GM23338 (cell line): ENCODE data around the gene SLC25A20. TPM values are rescaled to one million over a fixed set of nuclear protein-coding genes. Genes with fewer than 3 reads are reported as not detected.

Source experiments
- ATAC-seq: fragments of 200-7000 bp; cut with Tn5 transposase; 3 replicates; pipeline ENCODE4 v1.9.1; 2020
- DNase-seq: peaks from one replicate; pipeline ENCODE4 v3.0.0-alpha.2; 2015; ENCODE audit warnings: low spot score
- H2AFZ ChIP-seq: fragments of 200-600 bp; sonication (generic); 2 replicates; pipeline ENCODE4 v1.8.0; 2016; ENCODE audit warnings: antibody characterized with exemption, mild to moderate bottlenecking, moderate library complexity
- H3F3A ChIP-seq: fragments of 200-600 bp; sonication (generic); replicated peaks from 2 replicates; pipeline ENCODE4 v1.8.0; 2017; ENCODE audit warnings: antibody characterized with exemption, mixed run types, low read depth
- H3K27ac ChIP-seq: fragments of 200-600 bp; sonication (generic); 2 replicates; pipeline ENCODE4 v1.6.1; 2016; ENCODE audit warnings: low read depth
- H3K27me3 ChIP-seq: fragments of 200-600 bp; sonication (generic); 2 replicates; pipeline ENCODE4 v1.8.0; 2016; ENCODE audit warnings: mild to moderate bottlenecking, mixed run types, moderate library complexity; ENCODE audit not compliant: insufficient read depth
- H3K36me3 ChIP-seq: fragments of 200-600 bp; sonication (generic); 2 replicates; pipeline ENCODE4 v1.8.0; 2016; ENCODE audit warnings: mild to moderate bottlenecking; ENCODE audit not compliant: insufficient read depth
- H3K4me1 ChIP-seq: fragments of 200-600 bp; sonication (generic); 2 replicates; pipeline ENCODE4 v1.8.0; 2016; ENCODE audit warnings: mild to moderate bottlenecking, moderate library complexity; ENCODE audit not compliant: insufficient read depth
- H3K4me2 ChIP-seq: fragments of 200-600 bp; sonication (generic); 2 replicates; pipeline ENCODE4 v1.7.1; 2017; ENCODE audit warnings: mixed run types
- H3K4me3 ChIP-seq: fragments of 200-600 bp; sonication (generic); 2 replicates; pipeline ENCODE4 v1.6.1; 2016; ENCODE audit warnings: mixed run types
- H3K79me2 ChIP-seq: fragments of 200-600 bp; sonication (generic); replicated peaks from 2 replicates; pipeline ENCODE4 v1.8.0; 2017; ENCODE audit warnings: mild to moderate bottlenecking; ENCODE audit not compliant: insufficient read depth
- H3K9me2 ChIP-seq: fragments of 200-600 bp; sonication (generic); 2 replicates; pipeline ENCODE4 v1.8.0; 2017; ENCODE audit not compliant: insufficient read depth
- H4K20me1 ChIP-seq: fragments of 200-600 bp; sonication (generic); replicated peaks from 2 replicates; pipeline ENCODE4 v1.8.0; 2017; ENCODE audit warnings: mild to moderate bottlenecking; ENCODE audit not compliant: insufficient read depth
- H3K27ac Mint-ChIP-seq: 2 replicates; pipeline ENCODE4 v1.8.0; 2020; ENCODE audit warnings: inconsistent platforms, mild to moderate bottlenecking, moderate library complexity, mixed read lengths
- H3K27me3 Mint-ChIP-seq: 3 replicates; pipeline ENCODE4 v1.8.0; 2022; ENCODE audit warnings: low read depth, mild to moderate bottlenecking, moderate library complexity, mixed read lengths, inconsistent platforms; ENCODE audit not compliant: insufficient read depth, poor library complexity
- H3K36me3 Mint-ChIP-seq: 3 replicates; pipeline ENCODE4 v1.8.0; 2021; ENCODE audit warnings: low read depth, mild to moderate bottlenecking, inconsistent platforms, moderate library complexity, mixed read lengths
- H3K4me1 Mint-ChIP-seq: 3 replicates; pipeline ENCODE4 v1.8.0; 2020; ENCODE audit warnings: mild to moderate bottlenecking, inconsistent platforms, mixed read lengths
- H3K4me3 Mint-ChIP-seq: 3 replicates; pipeline ENCODE4 v1.8.0; 2021; ENCODE audit warnings: moderate library complexity, mild to moderate bottlenecking, inconsistent platforms, mixed read lengths
- H3K9me3 Mint-ChIP-seq: 3 replicates; pipeline ENCODE4 v1.8.0; 2020; ENCODE audit warnings: moderate library complexity, mild to moderate bottlenecking, inconsistent platforms, mixed read lengths
- CREB1 ChIP-seq: fragments of 250-450 bp; sonication (Bioruptor Pico); IDR thresholded peaks from 2 replicates; pipeline ENCODE4 v1.5.0; 2020; ENCODE audit warnings: low read depth, mild to moderate bottlenecking, moderate library complexity
- EZH2 ChIP-seq: fragments of 200-600 bp; sonication (generic); IDR thresholded peaks from one replicate; pipeline ENCODE4 v1.8.0; 2017; ENCODE audit warnings: antibody characterized with exemption, mild to moderate bottlenecking, low read depth; ENCODE audit not compliant: unreplicated experiment
- JUNB ChIP-seq: IDR thresholded peaks from one replicate; pipeline ENCODE4 v1.6.1; 2016; ENCODE audit warnings: antibody characterized with exemption; ENCODE audit not compliant: unreplicated experiment
- POLR2AphosphoS5 ChIP-seq: IDR thresholded peaks from 2 replicates; pipeline ENCODE4 v1.6.1; 2016; ENCODE audit warnings: antibody characterized with exemption, low read depth
- STAT1 ChIP-seq: IDR thresholded peaks from one replicate; pipeline ENCODE4 v1.6.1; 2016; ENCODE audit warnings: antibody characterized with exemption; ENCODE audit not compliant: unreplicated experiment
- ZNF114 ChIP-seq: fragments of 250-450 bp; sonication (Bioruptor Pico); IDR thresholded peaks from 2 replicates; pipeline ENCODE4 v1.5.0; 2020; ENCODE audit warnings: mild to moderate bottlenecking, moderate library complexity
- ZNF331 ChIP-seq: fragments of 250-450 bp; sonication (Bioruptor Pico); IDR thresholded peaks from 2 replicates; pipeline ENCODE4 v1.5.0; 2020; ENCODE audit warnings: low read depth, mild to moderate bottlenecking, moderate library complexity
- polyA plus RNA-seq: library from polyadenylated mRNA; unstranded; fragments of >200 nt; fragmentation: Nextera tagmentation; extraction: Ambion mirVana; gene quantifications from 2 replicates; pipeline ENCODE4 v1.2.1, GENCODE V29; 2016
- total RNA-seq: library from RNA; depleted of rRNA; stranded (reverse); fragments of >200 nt; shearing (Covaris generic); gene quantifications from 2 replicates; pipeline ENCODE4 v1.2.3, GENCODE V29; 2014
- TF ChIP-seq, protein P1 (sequence below): IDR thresholded peaks from 2 replicates; pipeline ENCODE4 v1.6.1; 2016; ENCODE audit warnings: antibody characterized with exemption
- TF ChIP-seq, protein P2 (sequence below): fragments of 250-450 bp; sonication (Bioruptor Pico); IDR thresholded peaks from 2 replicates; pipeline ENCODE4 v1.5.0; 2020; ENCODE audit warnings: mild to moderate bottlenecking, moderate library complexity
- TF ChIP-seq, protein P3 (sequence below): IDR thresholded peaks from one replicate; pipeline ENCODE4 v1.6.1; 2018; ENCODE audit warnings: antibody characterized with exemption; ENCODE audit not compliant: unreplicated experiment

SLC25A20 gene
- total and polyA plus RNA-seq, 2 experiments from 2014 or later, result 3.0 to 4.3 TPM

DNA sequence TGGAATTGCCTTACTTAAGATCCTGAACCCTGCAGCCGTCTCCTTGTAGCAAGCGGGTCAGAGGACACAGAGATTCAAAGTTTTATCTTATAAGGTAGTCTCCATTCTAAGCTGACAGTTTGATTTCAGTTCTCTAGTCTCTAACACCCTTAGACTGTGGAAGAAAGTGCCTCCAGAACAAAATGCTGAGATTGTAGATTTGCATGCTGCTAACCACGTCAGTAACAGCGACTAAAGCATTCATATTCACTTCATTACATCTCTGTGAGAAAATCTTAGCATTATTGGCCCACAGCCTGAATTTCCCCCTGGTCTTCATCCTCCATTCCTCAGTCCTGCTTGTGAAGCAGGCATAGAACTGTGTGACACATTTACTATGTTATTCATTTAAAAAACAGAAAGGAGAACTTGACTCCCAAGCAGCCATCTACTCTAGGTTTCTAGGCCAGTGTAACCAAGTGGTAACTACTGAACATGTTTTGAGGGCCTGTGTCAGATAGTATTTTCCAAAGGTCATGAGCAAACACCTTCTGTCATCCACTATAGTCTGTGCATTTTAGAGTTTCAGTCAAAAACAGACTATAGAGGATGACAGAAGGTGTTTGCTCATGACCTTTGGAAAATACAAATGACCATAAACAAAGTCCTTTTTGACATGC, 47.3 kb upstream of the SLC25A20 start:
- Histone ChIP-seq H3K4me2 (no peak overlapping the region), H3K79me2 (peaks cover 92% of the 10 kb centered on the region), H3K9me2 (no peaks in the 10 kb centered on the region), H2AFZ (no peak overlapping the region), H4K20me1 (peaks cover 40% of the 10 kb centered on the region), H3K27me3 (no peaks in the 10 kb centered on the region), H3F3A (0 out of 2 replicates have a peak, but pooled peaks cover 5% of the 10 kb centered on the region), H3K4me1 (peaks cover 5% of the 10 kb centered on the region; the same call in 1 of the 2 replicates), H3K27ac (peak overlapping the region; percentile 80), H3K36me3 (no peaks in the 10 kb centered on the region), H3K4me3 (no peak overlapping the region)
- TF ChIP-seq, protein P1, sequence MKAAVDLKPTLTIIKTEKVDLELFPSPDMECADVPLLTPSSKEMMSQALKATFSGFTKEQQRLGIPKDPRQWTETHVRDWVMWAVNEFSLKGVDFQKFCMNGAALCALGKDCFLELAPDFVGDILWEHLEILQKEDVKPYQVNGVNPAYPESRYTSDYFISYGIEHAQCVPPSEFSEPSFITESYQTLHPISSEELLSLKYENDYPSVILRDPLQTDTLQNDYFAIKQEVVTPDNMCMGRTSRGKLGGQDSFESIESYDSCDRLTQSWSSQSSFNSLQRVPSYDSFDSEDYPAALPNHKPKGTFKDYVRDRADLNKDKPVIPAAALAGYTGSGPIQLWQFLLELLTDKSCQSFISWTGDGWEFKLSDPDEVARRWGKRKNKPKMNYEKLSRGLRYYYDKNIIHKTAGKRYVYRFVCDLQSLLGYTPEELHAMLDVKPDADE, result no peak
- TF ChIP-seq ZNF331 (CRISPR knock-in tag), result no peak
- no peak for TF ChIP-seq EZH2
- no peak for TF ChIP-seq JUNB
- TF ChIP-seq POLR2AphosphoS5, result no peak
- TF ChIP-seq, protein P2, sequence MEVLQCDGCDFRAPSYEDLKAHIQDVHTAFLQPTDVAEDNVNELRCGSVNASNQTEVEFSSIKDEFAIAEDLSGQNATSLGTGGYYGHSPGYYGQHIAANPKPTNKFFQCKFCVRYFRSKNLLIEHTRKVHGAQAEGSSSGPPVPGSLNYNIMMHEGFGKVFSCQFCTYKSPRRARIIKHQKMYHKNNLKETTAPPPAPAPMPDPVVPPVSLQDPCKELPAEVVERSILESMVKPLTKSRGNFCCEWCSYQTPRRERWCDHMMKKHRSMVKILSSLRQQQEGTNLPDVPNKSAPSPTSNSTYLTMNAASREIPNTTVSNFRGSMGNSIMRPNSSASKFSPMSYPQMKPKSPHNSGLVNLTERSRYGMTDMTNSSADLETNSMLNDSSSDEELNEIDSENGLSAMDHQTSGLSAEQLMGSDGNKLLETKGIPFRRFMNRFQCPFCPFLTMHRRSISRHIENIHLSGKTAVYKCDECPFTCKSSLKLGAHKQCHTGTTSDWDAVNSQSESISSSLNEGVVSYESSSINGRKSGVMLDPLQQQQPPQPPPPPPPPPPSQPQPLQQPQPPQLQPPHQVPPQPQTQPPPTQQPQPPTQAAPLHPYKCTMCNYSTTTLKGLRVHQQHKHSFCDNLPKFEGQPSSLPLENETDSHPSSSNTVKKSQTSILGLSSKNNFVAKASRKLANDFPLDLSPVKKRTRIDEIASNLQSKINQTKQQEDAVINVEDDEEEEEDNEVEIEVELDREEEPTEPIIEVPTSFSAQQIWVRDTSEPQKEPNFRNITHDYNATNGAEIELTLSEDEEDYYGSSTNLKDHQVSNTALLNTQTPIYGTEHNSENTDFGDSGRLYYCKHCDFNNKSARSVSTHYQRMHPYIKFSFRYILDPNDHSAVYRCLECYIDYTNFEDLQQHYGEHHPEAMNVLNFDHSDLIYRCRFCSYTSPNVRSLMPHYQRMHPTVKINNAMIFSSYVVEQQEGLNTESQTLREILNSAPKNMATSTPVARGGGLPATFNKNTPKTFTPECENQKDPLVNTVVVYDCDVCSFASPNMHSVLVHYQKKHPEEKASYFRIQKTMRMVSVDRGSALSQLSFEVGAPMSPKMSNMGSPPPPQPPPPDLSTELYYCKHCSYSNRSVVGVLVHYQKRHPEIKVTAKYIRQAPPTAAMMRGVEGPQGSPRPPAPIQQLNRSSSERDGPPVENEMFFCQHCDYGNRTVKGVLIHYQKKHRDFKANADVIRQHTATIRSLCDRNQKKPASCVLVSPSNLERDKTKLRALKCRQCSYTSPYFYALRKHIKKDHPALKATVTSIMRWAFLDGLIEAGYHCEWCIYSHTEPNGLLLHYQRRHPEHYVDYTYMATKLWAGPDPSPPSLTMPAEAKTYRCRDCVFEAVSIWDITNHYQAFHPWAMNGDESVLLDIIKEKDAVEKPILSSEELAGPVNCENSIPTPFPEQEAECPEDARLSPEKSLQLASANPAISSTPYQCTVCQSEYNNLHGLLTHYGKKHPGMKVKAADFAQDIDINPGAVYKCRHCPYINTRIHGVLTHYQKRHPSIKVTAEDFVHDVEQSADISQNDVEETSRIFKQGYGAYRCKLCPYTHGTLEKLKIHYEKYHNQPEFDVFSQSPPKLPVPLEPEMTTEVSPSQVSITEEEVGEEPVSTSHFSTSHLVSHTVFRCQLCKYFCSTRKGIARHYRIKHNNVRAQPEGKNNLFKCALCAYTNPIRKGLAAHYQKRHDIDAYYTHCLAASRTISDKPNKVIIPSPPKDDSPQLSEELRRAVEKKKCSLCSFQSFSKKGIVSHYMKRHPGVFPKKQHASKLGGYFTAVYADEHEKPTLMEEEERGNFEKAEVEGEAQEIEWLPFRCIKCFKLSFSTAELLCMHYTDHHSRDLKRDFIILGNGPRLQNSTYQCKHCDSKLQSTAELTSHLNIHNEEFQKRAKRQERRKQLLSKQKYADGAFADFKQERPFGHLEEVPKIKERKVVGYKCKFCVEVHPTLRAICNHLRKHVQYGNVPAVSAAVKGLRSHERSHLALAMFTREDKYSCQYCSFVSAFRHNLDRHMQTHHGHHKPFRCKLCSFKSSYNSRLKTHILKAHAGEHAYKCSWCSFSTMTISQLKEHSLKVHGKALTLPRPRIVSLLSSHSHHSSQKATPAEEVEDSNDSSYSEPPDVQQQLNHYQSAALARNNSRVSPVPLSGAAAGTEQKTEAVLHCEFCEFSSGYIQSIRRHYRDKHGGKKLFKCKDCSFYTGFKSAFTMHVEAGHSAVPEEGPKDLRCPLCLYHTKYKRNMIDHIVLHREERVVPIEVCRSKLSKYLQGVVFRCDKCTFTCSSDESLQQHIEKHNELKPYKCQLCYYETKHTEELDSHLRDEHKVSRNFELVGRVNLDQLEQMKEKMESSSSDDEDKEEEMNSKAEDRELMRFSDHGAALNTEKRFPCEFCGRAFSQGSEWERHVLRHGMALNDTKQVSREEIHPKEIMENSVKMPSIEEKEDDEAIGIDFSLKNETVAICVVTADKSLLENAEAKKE (CRISPR knock-in tag), result no peak
- TF ChIP-seq ZNF114 (CRISPR knock-in tag), result no peak
- no peak for TF ChIP-seq STAT1
- no peak for TF ChIP-seq CREB1 (CRISPR knock-in tag)
- TF ChIP-seq, protein P3, sequence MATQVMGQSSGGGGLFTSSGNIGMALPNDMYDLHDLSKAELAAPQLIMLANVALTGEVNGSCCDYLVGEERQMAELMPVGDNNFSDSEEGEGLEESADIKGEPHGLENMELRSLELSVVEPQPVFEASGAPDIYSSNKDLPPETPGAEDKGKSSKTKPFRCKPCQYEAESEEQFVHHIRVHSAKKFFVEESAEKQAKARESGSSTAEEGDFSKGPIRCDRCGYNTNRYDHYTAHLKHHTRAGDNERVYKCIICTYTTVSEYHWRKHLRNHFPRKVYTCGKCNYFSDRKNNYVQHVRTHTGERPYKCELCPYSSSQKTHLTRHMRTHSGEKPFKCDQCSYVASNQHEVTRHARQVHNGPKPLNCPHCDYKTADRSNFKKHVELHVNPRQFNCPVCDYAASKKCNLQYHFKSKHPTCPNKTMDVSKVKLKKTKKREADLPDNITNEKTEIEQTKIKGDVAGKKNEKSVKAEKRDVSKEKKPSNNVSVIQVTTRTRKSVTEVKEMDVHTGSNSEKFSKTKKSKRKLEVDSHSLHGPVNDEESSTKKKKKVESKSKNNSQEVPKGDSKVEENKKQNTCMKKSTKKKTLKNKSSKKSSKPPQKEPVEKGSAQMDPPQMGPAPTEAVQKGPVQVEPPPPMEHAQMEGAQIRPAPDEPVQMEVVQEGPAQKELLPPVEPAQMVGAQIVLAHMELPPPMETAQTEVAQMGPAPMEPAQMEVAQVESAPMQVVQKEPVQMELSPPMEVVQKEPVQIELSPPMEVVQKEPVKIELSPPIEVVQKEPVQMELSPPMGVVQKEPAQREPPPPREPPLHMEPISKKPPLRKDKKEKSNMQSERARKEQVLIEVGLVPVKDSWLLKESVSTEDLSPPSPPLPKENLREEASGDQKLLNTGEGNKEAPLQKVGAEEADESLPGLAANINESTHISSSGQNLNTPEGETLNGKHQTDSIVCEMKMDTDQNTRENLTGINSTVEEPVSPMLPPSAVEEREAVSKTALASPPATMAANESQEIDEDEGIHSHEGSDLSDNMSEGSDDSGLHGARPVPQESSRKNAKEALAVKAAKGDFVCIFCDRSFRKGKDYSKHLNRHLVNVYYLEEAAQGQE, result no peak
- Mint-ChIP-seq H3K36me3 (peaks cover 2% of the 10 kb centered on the region; the same call in 2 of the 3 replicates), H3K4me3 (no peak overlapping the region), H3K4me1 (peaks cover 9% of the 10 kb centered on the region; the same call in 2 of the 3 replicates), H3K9me3 (no peaks in the 10 kb centered on the region), H3K27ac (no peak overlapping the region), H3K27me3 (peaks cover 4% of the 10 kb centered on the region)
- ATAC-seq, result no peak
- no peak for DNase-seq
